ENCODE results near the gene CAPNS1.

The CAPNS1 gene

DNA sequence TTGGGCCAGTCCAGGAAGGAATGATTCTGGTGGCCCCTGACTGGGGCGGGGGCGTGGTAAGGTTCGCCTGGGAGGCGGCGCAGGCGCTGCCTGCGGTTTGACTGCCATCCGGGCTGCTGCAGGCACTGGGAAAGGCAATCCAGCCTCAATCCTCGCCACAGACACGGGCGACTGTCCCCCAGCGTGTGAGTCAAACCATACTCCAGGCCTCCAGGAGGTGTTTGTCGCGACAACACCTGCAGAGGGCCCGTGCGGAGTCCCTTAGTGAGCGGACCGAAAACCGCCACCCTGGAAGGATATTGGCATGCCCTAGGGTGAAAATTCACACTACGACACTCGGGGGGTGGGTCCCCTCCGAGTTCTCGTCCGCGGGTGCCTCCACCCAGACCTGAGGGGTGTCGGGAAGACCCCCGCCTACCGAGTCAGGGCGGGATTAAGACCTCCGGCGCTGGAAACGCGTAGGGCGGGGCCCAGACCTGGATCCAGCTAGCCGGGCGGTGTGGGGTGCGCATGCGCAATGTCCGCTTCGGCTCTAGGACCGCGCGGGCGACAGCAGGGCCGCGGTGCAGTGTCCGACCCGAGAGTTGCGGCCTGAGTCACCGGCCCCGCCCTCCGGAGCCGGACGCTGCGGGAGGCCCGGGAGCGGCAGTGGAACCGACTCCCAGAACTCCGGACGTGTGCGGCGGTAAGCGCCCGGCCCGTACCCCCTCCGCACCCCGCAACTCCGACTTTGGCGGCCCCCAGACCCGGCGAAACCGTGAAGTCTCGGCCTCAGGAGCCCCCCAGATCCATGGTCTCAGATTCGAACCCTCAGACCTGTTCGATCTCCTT is at the start of gene CAPNS1:
CAPNS1 (plus strand) TSS at position 594 of the 831 bp plus-strand sequence. CDS start 946 bp downstream, outside the sequence.
- in situ Hi-C loops (cut with MboI; ENCODE audit: low sequenced_read_pairs), result no loop called here

DNA sequence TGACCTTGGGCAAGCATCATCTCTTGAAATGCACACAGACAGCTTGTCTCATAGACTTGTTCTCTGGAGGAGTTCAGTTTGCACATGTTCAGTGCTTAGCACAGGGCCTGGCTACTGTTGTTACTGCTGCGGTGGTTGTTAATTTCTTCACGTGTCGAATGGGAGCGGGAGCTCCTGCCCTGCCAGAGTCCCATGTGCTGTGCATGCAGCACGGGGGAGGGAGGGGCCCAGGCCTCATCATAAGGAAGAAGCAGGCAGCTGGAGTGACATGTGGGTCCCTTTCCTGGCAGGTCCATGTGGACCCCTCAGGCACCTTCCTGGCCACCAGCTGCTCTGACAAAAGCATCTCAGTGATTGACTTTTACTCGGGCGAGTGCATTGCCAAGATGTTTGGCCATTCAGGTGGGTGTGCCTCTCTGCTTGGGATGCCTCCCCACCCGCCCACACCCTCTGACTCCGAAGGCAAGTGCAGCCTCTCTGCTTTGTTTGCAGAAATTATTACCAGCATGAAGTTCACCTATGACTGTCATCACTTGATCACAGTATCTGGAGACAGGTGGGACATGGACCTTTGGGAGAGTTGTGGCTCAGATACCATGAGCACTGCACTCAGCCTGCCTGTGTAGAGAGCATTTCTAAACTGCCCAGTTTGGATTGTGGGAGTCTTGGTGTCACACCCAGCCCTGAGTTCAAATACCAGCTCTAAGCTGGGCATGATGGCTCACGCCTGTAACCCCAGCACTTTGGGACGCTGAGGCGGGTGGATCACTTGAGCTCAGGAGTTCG is 48.8 kb upstream of the CAPNS1 start:
- in situ Hi-C loops (cut with MboI; ENCODE audit: low sequenced_read_pairs), result no loop called here

DNA sequence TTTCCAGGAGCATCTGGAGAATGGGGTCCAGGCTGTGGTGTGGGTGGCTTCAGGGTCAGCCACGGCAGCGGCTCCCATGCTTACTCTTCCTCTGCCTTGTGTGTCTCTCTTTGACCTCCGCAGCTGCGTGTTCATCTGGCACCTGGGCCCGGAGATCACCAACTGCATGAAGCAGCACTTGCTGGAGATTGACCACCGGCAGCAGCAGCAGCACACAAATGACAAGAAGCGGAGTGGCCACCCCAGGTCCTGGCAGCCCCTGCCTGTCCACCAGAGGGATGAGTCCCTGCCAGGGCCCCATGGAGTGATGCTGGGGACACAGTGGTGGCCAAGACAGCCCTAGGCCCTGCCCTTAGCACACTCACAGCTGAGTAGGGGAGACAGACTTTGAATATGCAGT is 47.3 kb upstream of the CAPNS1 start:
- in situ Hi-C loops (cut with MboI; ENCODE audit: low sequenced_read_pairs), result no loop called here

DNA sequence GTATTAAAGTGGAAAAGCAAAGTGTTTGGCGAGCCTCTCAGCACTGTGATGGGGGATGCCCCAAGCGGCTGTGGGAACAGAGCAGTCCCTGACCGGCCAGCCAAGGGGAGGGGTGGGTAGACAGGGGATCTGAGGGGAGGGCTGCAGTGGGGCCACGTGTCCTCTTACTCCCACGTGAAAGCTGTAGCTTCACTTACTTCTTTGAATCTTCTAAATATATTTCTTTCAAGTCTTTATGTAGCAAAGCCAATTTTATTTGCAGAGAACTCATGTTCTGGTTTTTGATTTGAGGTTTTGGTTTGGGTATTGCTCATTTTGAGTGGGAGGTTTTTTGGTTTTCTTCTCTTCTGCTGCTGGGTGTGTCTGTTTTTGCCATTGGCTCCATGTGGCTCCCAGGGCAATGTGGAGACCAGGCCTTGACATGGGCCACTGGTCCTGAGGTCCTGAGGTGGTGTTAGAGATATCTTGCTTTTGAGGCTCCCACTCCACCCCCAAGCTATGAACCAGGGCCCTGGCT is 46.7 kb upstream of the CAPNS1 start:
- in situ Hi-C loops (cut with MboI; ENCODE audit: low sequenced_read_pairs), result no loop called here

DNA sequence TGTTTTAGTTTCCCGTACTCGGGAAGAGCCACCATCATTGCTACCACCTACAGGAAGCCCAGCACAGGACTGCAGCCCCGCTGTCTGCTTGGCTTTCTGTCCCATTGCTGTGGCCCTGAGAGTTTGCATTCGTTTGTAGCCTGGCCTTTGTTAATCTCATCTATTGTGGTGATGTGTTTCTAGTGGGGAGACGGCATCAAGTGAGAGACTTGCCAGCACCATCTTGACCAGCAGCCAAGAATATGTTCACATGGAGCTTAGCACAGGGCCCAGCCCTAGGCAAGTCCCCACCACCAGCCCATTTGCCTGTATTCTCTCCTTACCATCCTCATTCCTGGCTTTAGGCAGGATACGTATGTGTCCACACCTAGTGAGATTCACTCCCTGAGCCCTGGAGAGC is 46.2 kb upstream of the CAPNS1 start:
- in situ Hi-C loops (cut with MboI; ENCODE audit: low sequenced_read_pairs), result no loop called here

DNA sequence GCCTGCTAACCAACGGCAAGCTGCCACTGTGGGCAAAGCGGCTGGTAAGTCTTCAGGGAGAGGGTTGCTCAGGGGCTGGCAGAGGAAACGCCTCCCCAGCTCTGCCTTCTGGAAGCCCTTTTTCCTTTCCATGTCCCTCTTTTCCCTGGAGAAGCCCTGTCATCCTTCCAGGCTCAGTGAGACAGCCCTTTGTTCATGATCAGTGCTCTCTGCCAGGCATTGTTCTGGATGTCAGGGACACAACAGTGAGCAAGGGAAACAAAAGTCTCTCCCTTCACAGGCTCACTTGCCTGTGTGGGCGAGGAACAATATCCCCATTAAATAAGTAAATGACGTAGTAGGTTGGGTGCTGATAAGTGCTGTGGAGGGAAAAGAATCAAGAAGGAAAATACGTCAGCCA is 42.8 kb upstream of the CAPNS1 start:
- in situ Hi-C loops (cut with MboI; ENCODE audit: low sequenced_read_pairs), result no loop called here

DNA sequence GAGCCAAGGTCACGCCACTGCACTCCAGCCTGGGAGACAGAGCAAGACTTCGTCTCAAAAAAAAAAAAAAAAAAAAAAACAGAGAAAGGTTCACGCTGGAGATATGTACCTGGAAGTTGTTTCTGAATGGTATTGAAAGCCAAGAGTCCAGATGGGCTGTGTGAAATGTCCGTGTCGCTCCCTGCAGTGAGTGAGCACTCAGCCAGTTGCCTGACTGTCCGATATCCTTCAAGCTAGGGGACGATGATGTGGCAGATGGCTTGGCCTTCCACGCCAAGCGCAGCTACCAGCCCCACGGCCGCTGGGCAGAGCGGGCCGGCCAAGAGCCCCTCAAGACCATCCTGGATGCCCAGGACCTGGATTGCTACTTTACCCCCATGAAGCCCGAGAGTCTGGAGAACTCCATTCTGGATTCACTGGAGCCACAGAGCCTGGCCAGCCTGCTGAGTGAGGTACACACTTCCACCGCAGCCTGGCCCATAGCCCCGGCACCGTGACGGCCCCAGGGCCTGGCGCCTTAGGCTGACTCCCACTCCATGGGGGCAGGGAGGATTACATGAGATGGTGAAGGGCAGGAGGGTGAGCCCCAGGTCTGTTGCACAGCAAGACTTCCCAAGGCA is 40.6 kb upstream of the CAPNS1 start:
- in situ Hi-C loops (cut with MboI; ENCODE audit: low sequenced_read_pairs), result no loop called here

DNA sequence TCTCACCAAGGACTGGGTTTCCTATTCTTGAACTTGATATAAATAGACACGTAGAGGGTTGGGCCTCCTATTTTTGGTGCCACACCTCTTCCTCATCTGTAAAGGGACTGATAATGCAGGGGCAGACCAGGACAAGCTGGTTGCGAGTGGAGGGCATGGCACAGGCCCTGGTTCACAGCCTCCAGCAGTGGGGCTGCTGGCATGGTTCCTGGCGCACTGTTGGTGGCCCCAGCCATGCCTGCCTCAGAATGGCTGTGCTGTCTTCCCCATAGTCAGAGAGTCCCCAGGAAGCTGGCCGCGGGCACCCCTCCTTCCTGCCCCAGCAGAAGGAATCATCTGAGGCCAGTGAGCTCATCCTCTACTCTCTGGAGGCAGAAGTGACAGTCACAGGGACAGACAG is 39.4 kb upstream of the CAPNS1 start:
- in situ Hi-C loops (cut with MboI; ENCODE audit: low sequenced_read_pairs), result no loop called here

DNA sequence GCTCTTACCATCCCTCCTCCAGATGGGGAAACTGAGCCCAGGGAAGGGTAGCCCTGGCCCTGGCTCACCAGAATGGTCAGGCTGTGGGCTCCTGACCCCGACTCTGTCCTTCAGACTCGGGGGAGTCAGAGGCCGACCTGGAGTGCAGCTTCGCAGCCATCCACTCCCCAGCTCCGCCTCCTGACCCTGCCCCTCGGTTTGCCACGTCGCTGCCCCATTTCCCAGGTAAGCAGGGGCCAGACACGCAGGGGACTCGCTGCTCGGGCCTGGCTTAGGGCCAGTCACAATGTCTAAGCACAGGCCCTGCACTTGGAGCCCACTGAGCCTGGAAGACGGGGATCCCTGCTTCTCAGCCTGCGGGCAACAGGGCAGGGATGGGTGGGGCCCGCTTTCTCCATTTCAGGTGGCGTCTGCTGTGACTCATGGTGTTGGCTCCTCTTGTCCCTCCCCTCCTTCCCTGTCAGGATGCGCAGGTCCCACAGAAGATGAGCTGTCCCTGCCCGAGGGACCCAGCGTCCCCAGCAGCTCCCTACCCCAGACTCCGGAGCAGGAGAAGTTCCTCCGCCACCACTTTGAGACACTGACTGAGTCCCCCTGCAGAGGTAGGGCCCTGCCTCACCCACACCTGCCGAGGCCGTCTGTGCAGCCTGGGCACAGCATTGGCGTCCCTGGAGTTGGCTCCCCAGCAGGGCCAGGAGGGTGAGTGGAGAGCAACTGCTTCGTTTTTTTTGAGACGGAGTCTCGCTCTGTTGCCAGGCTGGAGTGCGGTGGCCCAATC is 38.1 kb upstream of the CAPNS1 start:
- in situ Hi-C loops (cut with MboI; ENCODE audit: low sequenced_read_pairs), result no loop called here

DNA sequence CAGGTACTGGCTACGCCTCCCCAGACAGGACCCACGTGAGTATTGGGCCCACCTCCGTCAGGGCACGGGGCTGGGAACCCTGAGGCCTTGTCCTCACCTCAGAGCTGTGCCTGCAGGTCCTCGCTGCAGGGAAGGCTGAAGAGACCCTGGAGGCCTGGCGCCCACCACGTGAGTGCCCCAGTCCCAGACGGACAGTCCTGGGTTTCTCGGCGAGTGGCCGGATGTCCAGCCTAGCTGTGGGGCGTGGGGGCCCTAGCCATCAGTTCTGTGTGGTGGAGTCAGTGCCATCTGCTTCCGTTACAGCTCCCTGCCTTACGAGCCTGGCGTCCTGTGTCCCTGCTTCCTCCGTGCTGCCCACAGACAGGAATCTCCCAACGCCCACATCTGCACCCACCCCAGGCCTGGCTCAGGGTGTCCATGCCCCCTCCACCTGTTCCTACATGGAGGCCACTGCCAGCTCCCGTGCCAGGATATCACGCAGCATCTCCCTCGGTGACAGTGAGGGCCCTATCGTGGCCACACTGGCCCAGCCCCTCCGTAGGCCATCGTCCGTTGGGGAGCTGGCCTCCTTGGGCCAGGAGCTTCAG is 36.7 kb upstream of the CAPNS1 start:
- in situ Hi-C loops (cut with MboI; ENCODE audit: low sequenced_read_pairs), result no loop called here

DNA sequence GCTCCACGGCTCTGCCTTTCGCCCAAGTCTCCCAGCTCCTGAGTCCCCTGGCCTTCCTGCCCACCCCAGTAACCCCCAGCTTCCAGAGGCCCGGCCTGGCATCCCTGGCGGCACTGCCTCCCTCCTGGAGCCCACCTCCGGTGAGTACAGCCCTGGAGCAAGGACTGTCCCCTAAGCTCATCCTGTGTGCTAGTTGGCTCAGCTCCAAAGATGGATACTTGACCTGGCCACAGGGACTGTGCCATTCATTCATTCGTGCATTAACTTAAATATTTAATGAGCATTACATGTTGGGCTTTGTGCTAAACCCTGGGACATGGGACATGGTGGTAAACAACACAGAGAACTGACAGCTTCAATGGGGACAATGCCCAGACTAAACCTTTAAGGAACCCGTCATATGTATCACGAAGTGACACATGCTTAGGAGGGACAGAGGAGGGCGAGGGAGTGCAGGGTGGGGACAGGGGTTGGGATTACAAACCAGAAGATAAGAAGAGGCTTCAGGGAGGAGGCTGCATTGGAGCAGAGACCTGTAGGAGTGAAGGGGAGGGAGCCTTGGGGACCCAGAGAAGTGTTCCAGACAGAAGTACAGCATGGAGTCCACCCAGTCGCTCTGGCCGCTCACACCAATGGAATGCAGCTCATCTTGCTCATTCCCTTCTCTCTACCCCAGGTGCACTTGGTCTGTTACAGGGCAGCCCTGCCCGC is 35.9 kb upstream of the CAPNS1 start:
- in situ Hi-C loops (cut with MboI; ENCODE audit: low sequenced_read_pairs), result no loop called here

DNA sequence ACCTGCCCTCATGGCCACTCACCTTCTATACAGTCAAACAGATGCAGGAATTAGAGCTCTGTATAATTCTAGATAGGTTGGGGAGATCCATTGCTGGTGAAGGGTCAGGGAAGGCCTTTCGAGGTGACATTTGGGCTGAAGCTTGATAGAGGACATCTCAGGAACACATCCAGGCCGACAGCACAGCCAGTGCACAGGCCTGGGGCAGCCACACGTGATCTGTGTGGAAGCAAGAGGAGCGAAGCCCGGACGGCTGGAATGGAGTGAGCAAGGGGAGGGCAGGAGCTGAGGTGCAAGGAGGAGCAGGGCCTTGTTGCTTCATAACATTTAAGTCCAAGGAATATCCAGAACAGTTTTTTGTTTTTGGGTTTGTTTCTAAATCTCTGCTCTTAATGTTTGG is 33.4 kb upstream of the CAPNS1 start:
- in situ Hi-C loops (cut with MboI; ENCODE audit: low sequenced_read_pairs), result no loop called here

DNA sequence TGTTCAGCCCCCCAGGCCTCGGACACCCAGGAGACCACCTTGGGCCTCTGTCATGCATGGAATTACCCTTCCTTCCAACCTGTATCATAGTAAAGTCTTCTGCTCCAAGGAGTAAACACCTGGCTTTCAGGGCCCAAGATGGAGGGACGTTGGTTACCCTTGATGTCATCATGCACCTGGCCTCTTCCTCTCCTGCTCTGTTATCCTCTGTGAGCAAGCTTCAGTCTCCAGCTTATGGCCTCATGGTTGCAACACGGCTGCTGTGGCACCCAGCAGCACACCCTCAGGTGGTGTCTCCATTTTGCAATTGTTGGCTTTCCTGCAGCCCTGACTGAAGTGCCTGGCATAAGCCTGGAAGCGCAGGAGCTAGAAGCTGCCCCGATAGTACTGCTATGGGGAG is 32.9 kb upstream of the CAPNS1 start:
- in situ Hi-C loops (cut with MboI; ENCODE audit: low sequenced_read_pairs), result no loop called here

DNA sequence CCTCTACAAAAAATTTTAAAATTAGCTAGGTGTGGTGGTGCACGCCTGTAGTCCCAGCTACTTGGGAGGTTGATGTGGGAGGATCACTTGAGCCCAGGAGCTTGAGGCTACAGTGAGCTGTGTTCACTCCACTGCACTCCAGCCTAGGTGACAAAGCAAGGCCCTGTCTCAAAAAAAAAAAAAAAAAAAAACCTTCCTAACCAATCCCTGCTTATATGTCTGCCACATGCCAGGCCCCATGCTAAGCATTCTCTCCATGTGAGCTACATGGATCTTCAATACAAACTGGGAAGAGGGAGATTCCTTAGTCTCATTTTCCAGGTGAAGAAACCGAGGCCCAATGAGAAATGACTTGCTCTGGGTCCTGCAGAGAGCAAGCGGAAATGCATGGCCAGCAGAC is 31.2 kb upstream of the CAPNS1 start:
- in situ Hi-C loops (cut with MboI; ENCODE audit: low sequenced_read_pairs), result no loop called here

DNA sequence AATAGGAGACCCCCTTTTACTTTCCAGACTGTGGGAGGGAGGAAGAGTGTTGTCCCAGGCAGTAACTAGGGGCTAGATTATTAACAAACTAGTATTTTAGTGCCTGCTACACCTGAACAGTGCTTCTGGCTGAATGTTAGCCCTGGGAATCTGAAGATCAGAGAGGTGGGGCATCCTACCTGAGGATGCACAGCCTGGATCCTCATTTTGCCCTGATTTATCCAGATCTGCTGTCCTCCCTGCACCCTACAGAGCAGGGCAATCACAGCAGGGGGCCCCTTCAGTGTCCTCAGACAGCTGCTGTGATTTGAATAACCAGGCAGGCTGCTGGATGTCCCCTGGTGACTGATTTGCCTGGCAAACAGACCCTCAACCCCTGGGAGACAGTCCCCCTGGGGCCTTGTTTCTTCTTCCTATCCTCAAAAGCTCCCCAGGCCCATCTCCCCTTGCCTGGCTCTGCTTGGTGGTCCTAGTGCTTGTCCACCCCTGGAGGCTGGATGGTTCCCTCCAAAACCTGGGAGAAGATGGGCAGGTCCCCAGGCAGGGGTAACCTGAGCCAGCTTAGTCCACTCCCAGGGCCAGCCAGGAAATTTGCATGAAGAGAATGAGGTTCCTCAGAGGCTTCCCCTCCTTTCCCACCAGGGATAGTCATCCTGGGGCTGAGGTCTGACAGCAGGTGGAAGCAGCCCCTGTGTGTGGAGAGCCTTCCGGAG is 29.2 kb upstream of the CAPNS1 start, which contains the start of gene OVOL3:
OVOL3 (plus strand) TSS at position 657 of the 713 bp plus-strand sequence. CDS start 60 bp downstream, outside the sequence.
- in situ Hi-C loops (cut with MboI; ENCODE audit: low sequenced_read_pairs), result no loop called here

DNA sequence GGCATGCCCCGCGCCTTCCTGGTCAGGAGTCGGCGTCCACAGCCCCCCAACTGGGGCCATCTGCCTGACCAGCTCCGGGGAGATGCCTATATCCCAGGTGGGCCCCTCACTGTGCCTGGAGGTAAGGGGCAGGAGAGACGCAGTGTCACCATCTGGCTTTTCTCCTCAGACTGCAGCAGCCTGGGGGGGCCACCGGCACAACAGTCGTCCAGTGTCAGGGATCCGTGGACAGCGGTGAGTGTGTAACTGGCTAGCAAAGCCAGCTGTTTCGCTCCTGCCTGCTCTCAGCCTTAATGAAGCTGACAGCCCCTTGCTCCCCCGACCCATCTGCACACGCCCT is 28.7 kb upstream of the CAPNS1 start:
- in situ Hi-C loops (cut with MboI; ENCODE audit: low sequenced_read_pairs), result no loop called here

DNA sequence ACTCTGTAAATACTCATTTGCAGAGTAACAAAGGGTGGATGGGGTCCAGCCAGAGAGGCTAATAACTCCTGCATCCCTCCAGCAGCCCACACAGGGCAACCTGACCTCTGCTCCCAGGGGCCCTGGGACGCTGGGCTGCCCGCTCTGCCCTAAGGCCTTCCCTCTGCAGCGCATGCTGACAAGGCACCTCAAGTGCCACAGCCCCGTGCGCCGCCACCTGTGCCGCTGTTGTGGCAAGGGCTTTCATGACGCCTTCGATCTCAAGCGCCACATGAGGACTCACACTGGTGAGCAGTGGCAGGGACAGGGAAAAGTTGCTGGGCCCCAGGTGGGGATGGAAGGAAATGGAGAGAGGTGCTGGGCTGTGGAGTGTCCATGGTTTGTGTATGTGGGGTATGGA is 27.2 kb upstream of the CAPNS1 start:
- in situ Hi-C loops (cut with MboI; ENCODE audit: low sequenced_read_pairs), result no loop called here

DNA sequence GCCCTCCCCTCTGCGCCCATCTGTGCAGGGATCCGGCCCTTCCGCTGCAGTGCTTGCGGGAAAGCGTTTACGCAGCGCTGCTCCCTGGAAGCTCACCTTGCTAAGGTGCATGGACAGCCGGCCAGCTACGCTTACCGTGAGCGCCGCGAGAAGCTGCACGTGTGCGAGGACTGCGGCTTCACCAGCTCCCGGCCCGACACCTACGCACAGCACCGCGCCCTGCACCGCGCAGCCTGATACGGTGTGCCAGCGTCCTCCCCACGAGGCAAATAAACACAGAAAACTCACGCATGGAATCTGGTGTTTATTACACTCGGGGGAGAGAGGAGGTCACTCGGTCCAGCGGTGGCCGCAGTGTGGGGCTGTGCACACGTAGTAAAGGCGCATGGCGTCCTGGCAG is 26.4 kb upstream of the CAPNS1 start:
- in situ Hi-C loops (cut with MboI; ENCODE audit: low sequenced_read_pairs), result no loop called here

Measured in HL-60/S4 treated with phorbol 12-myristate 13-acetate at 8.2 ng/mL for 4 days and 3 days (cell line).